ENCODE results near the gene ARFGEF2. TPM values are rescaled to one million over a fixed set of nuclear protein-coding genes. Genes with fewer than 3 reads are reported as not detected.
"Not testable (repeated sequence)": the region's sequence is repeated elsewhere in the genome, so short reads cannot be mapped to it uniquely, and the experiment has no call there.

The ARFGEF2 gene
- total RNA-seq, 4 donors from 2014 or later: 27.2 to 45.1 (median 35.3) TPM

GRCh38 chr20:49006446-49006980 is 85.0 kb downstream of the ARFGEF2 start:
- TF ChIP-seq, protein P1, sequence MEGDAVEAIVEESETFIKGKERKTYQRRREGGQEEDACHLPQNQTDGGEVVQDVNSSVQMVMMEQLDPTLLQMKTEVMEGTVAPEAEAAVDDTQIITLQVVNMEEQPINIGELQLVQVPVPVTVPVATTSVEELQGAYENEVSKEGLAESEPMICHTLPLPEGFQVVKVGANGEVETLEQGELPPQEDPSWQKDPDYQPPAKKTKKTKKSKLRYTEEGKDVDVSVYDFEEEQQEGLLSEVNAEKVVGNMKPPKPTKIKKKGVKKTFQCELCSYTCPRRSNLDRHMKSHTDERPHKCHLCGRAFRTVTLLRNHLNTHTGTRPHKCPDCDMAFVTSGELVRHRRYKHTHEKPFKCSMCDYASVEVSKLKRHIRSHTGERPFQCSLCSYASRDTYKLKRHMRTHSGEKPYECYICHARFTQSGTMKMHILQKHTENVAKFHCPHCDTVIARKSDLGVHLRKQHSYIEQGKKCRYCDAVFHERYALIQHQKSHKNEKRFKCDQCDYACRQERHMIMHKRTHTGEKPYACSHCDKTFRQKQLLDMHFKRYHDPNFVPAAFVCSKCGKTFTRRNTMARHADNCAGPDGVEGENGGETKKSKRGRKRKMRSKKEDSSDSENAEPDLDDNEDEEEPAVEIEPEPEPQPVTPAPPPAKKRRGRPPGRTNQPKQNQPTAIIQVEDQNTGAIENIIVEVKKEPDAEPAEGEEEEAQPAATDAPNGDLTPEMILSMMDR (IDR thresholded peaks at IDR 0.05): no peak
- H3K4me3 ChIP-seq (ENCODE audit: low read depth, poor library complexity, severe bottlenecking): no peak overlapping the region
- WGBS, 2 donors: 79 to 88% methylated on average over 8 of the region's 8 CpGs
- intact Hi-C loops (cut with DNase I; ENCODE audit: low total_unique reads): no loop called here
- DNase-seq (ENCODE audit: low spot score in 2 of 2): no peak

DNA sequence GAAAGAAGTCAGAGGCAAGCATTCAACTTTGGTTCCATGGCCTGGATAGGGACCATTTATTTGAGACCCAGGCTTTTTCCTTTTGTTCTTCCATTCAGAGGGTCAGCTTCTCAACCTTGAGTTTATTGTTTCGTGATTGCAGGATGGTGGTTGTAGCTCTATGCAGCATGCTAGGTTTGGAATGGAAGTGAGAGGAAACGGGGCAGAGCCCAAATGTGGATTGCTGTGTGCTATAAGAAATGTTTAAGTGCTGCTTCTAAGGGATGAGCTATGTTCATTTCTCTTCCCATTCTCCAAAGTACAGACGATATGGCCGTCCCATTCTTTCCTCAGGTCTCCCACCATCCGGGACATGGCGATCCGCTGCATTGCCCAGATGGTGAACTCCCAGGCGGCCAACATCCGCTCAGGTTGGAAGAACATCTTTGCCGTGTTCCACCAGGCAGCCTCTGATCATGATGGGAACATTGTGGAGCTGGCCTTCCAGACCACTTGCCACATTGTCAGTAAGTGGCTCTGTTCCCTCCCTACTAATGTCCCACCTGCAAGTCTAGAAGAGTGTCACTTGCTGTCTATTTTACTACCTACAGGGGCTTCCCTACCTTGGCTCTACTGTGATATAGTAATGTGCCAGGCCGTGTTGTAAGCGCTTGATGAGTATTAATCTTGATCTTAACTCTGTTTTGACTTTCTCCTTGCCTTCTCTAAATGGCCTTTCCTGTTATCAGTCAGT is 88.6 kb downstream of the ARFGEF2 start:
- no peak overlapping the region for H3K4me3 ChIP-seq (ENCODE audit: low read depth, poor library complexity, severe bottlenecking)
- DNase-seq (ENCODE audit: low spot score in 2 of 2): no peak
- 96% methylated on average over 12 of the region's 12 CpGs for WGBS, 2 donors
- intact Hi-C loops (cut with DNase I; ENCODE audit: low total_unique reads): no loop called here
- TF ChIP-seq, protein P1 (IDR thresholded peaks at IDR 0.05): no peak
- no peak for TF ChIP-seq POLR2A (IDR thresholded peaks at IDR 0.05)

- no peak for TF ChIP-seq POLR2A (IDR thresholded peaks at IDR 0.05)
- TF ChIP-seq, protein P1 (IDR thresholded peaks at IDR 0.05): no peak
- no peak for DNase-seq (ENCODE audit: low spot score in 2 of 2)
- 97% methylated on average over 5 of the region's 5 CpGs for WGBS, 2 donors
- H3K4me3 ChIP-seq (ENCODE audit: low read depth, poor library complexity, severe bottlenecking): no peak overlapping the region
- intact Hi-C loops (cut with DNase I; ENCODE audit: low total_unique reads): no loop called here
Observed at GRCh38 chr20:49024220-49024619, 102.7 kb downstream of the ARFGEF2 start.

DNA sequence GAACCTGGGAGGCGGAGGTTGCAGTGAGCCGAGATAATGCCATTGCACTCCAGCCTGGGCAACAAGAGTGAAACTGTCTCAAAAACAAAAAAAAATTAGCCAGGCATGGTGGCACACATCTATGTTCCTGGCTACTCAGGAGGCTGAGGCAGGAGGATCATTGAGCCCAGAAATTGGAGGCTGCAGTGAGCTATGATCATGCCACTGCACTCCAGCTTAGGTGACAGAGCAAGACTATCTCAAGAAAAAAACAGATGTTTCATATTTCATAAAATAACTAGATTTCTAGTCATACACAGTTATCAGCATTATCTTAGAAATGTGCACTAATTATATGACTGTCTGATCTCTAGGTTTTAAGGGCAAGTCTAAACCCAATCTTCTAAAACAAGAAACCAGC is 106.7 kb downstream of the ARFGEF2 start:
- 96 to 100% methylated on average over 2 of the region's 2 CpGs for WGBS, 2 donors
- intact Hi-C loops (cut with DNase I; ENCODE audit: low total_unique reads): not testable (repeated sequence)

DNA sequence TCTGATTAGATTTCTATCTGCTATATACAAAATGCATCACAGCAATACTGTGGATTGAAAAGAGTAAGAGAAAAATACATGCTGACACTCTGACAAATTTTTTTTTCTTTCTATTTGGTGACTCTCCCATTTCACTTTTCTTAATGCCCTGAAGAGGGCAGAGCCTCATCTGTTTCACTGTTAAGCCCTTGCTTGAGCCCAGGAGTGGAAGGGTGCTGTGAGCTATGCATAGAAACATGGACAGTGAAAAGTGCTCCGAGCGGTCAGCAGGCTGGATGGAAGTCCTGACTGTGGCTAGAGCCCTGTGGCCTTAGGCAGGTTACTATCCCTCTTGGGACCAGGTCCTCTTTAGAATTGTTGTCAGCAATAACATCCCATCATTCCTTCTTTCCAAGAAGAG is 107.2 kb downstream of the ARFGEF2 start:
- TF ChIP-seq, protein P1 (IDR thresholded peaks at IDR 0.05): no peak
- no peak for TF ChIP-seq POLR2A (IDR thresholded peaks at IDR 0.05)
- intact Hi-C loops (cut with DNase I; ENCODE audit: low total_unique reads): no loop called here
- no peak overlapping the region for H3K4me3 ChIP-seq (ENCODE audit: low read depth, poor library complexity, severe bottlenecking)
- no peak for DNase-seq (ENCODE audit: low spot score in 2 of 2)
- WGBS, 2 donors: 72 to 74% methylated on average over 2 of the region's 2 CpGs

More for the DNA sequence above, 106.7 kb downstream of the ARFGEF2 start:
- not testable (repeated sequence) for H3K4me3 ChIP-seq (ENCODE audit: low read depth, poor library complexity, severe bottlenecking); DNase-seq (ENCODE audit: low spot score in 2 of 2)

DNA sequence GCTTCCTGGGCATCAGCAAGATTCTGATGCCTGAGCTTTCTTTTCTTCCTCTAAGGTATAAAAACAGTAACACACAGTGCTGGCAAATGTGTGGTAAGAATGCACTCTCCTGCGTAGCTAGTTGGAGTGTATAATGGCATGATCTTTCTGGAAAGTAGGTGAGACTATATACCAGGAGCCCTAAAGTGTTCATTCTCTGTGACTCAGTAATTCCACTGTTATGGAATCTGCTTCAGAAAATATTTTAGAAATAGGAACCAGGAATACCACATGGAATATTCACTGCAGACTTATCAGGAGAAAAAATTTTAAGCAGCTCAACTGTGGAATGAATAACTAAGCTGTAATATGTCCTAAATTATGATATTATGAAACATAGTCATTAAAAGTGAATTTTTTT is 107.7 kb downstream of the ARFGEF2 start:
- DNase-seq (ENCODE audit: low spot score in 2 of 2): no peak
- intact Hi-C loops (cut with DNase I; ENCODE audit: low total_unique reads): no loop called here
- TF ChIP-seq, protein P1 (IDR thresholded peaks at IDR 0.05): no peak
- no peak for TF ChIP-seq POLR2A (IDR thresholded peaks at IDR 0.05)
- no peak overlapping the region for H3K4me3 ChIP-seq (ENCODE audit: low read depth, poor library complexity, severe bottlenecking)
- WGBS, 2 donors: 87 to 93% methylated on average over 1 of the region's 1 CpG

Data from lower leg skin (tissue), 4 donors.